IgD-negative memory B cell (primary cell): ENCODE data around the gene FSTL3. TPM values are rescaled to one million over a fixed set of nuclear protein-coding genes. Genes with fewer than 3 reads are reported as not detected.
A peak's percentile ranks its signal among the peaks of the same experiment; 100 is the strongest.

Source experiments
- H3K27ac Mint-ChIP-seq, 3 donors: one replicate each; pipeline ENCODE4 v1.8.0; 2020 to 2022; ENCODE audit warnings: mild to moderate bottlenecking in 3 of 3, mixed read lengths in 3 of 3, moderate library complexity in 1 of 3
- H3K27me3 Mint-ChIP-seq: one replicate; pipeline ENCODE4 v1.8.0; 2021; ENCODE audit warnings: mixed read lengths
- H3K36me3 Mint-ChIP-seq: one replicate; pipeline ENCODE4 v1.8.0; 2020; ENCODE audit warnings: mild to moderate bottlenecking, mixed read lengths
- H3K4me1 Mint-ChIP-seq, 3 donors: one replicate each; pipeline ENCODE4 v1.8.0; 2020 to 2022; ENCODE audit warnings: mixed read lengths in 3 of 3, mild to moderate bottlenecking in 1 of 3
- H3K4me3 Mint-ChIP-seq, 4 donors: one replicate each; pipeline ENCODE4 v1.8.0; 2020 to 2022; ENCODE audit warnings: mild to moderate bottlenecking in 4 of 4, mixed read lengths in 4 of 4, moderate library complexity in 3 of 4
- H3K9me3 Mint-ChIP-seq, 3 donors: one replicate each; pipeline ENCODE4 v1.8.0; 2020 to 2021; ENCODE audit warnings: mixed read lengths in 3 of 3, mild to moderate bottlenecking in 1 of 3
- polyA plus RNA-seq: library from polyadenylated mRNA; unstranded; fragments of 300-500 nt; fragmentation: Illumina TruSeq; gene quantifications from one replicate; pipeline ENCODE4 v1.2.3, GENCODE V29; 2021

FSTL3 gene
- polyA plus RNA-seq, 1 donor from 2014 or later, result 1.7 TPM

DNA sequence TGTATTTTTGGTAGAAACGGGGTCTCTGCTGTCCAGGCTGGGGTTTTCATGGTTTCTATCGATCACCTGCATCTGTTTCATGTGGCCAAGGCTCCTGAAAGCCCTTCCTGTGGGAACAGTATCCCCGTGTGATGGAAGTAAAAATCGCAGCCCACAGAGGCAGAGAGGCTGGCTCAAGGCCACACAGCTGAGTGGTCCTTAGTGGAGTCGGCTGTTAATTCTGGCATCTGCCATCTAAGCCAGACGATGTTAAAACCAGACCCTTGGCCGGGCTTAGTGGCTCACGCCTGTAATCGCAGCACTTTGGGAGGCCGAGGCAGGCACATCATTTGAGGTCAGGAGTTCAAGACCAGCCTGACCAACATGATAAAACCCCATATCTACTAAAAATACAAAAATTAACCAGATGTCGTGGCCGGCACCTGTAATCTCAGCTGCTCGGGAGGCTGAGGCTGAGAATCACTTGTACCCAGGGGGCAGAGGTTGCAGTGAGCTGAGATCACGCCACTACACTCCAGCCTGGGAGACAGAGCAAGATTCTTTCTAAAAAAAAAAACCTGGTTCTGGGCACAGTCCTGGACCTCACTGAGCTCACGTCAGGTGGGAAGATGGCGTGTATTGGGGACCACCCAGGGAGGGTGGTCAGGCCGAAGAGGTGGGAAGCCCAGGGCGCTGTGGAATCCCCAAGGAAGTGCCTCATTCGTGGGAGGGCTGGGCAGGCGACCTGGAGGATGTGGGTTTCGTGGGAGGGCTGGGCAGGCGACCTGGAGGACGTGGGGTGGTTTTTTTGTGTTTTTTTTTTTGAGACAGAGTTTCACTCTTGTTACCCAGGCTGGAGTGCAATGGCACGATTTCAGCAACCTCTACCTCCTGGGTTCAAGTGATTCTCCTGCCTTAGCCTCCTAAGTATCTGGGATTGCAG is 56.2 kb downstream of the FSTL3 start:
- peak overlapping the region in 1 of 4 donors; percentile 54 for H3K4me3 Mint-ChIP-seq
- no peaks in the 10 kb centered on the region for H3K9me3 Mint-ChIP-seq
- peaks cover 2% of the 10 kb centered on the region for H3K36me3 Mint-ChIP-seq
- H3K27me3 Mint-ChIP-seq, result peaks cover 8% of the 10 kb centered on the region
- H3K4me1 Mint-ChIP-seq, result peaks cover 5 to 7% (median 5%) of the 10 kb centered on the region in 3 donors
- H3K27ac Mint-ChIP-seq, result peak overlapping the region in 1 of 3 donors; percentile 46

Other genes starting within 250 kb of the FSTL3 start
- not detected for gene SHC2, start 215.4 kb upstream of the FSTL3 start, polyA plus RNA-seq
- 0.36 TPM for gene MADCAM1, start 179.9 kb upstream of the FSTL3 start, polyA plus RNA-seq
- 13.8 TPM for gene TPGS1, start 168.9 kb upstream of the FSTL3 start, polyA plus RNA-seq
- gene CDC34, start 144.6 kb upstream of the FSTL3 start, polyA plus RNA-seq, result 20.1 TPM
- 15.8 TPM for gene GZMM, start 132.3 kb upstream of the FSTL3 start, polyA plus RNA-seq
- 287 TPM for gene BSG, start 103.8 kb upstream of the FSTL3 start, polyA plus RNA-seq
- gene HCN2, start 86.5 kb upstream of the FSTL3 start, polyA plus RNA-seq, result not detected
- 41.9 TPM for gene POLRMT, start 42.9 kb upstream of the FSTL3 start, polyA plus RNA-seq
- not detected for gene FGF22, start 36.5 kb upstream of the FSTL3 start, polyA plus RNA-seq
- gene RNF126, start 13.2 kb upstream of the FSTL3 start, polyA plus RNA-seq, result 108 TPM
- gene PRSS57, start 19.1 kb downstream of the FSTL3 start, polyA plus RNA-seq, result not detected
- not detected for gene PALM, start 32.5 kb downstream of the FSTL3 start, polyA plus RNA-seq
- gene MISP, start 74.7 kb downstream of the FSTL3 start, polyA plus RNA-seq, result not detected
- 163 TPM for gene PTBP1, start 121.1 kb downstream of the FSTL3 start, polyA plus RNA-seq
- gene PLPPR3, start 145.6 kb downstream of the FSTL3 start, polyA plus RNA-seq, result not detected
- gene AZU1, start 151.4 kb downstream of the FSTL3 start, polyA plus RNA-seq, result not detected
- gene PRTN3, start 164.6 kb downstream of the FSTL3 start, polyA plus RNA-seq, result not detected
- gene ELANE, start 175.9 kb downstream of the FSTL3 start, polyA plus RNA-seq, result not detected
- gene CFD, start 183.3 kb downstream of the FSTL3 start, polyA plus RNA-seq, result 6.3 TPM
- 138 TPM for gene MED16, start 216.8 kb downstream of the FSTL3 start, polyA plus RNA-seq
- not detected for gene RNU6-9, start 217.1 kb downstream of the FSTL3 start, polyA plus RNA-seq
- 322 TPM for gene R3HDM4, start 236.8 kb downstream of the FSTL3 start, polyA plus RNA-seq
- gene KISS1R, start 240.9 kb downstream of the FSTL3 start, polyA plus RNA-seq, result 3.9 TPM
- 4.2 TPM for gene ARID3A, start 249.6 kb downstream of the FSTL3 start, polyA plus RNA-seq